Upper lobe of right lung (tissue), 1 donor: Measurements from ENCODE around the gene CPM. TPM values are rescaled to one million over a fixed set of nuclear protein-coding genes. Genes with fewer than 3 reads are reported as not detected.
A peak's percentile ranks its signal among the peaks of the same experiment; 100 is the strongest.

Experiments
- ATAC-seq: fragments of 200-7000 bp; cut with Tn5 transposase; one replicate; pipeline ENCODE4 v1.9.1; 2020; ENCODE audit warnings: mild to moderate bottlenecking, moderate library complexity
- DNase-seq: peaks from one replicate; pipeline ENCODE4 v3.0.0-alpha.2; 2020
- H3K27ac ChIP-seq: fragments of 200-600 bp; one replicate; pipeline ENCODE4 v1.8.0; 2022
- H3K27me3 ChIP-seq: fragments of 200-600 bp; one replicate; pipeline ENCODE4 v1.8.0; 2022; ENCODE audit warnings: mild to moderate bottlenecking
- H3K36me3 ChIP-seq: fragments of 200-600 bp; one replicate; pipeline ENCODE4 v1.8.0; 2022
- H3K4me1 ChIP-seq: fragments of 200-600 bp; one replicate; pipeline ENCODE4 v1.8.0; 2022
- H3K4me3 ChIP-seq: fragments of 200-600 bp; one replicate; pipeline ENCODE4 v1.8.0; 2022; ENCODE audit warnings: mild to moderate bottlenecking
- H3K9me3 ChIP-seq: fragments of 200-600 bp; one replicate; pipeline ENCODE4 v1.8.0; 2022
- CTCF ChIP-seq: fragments of 200-600 bp; IDR thresholded peaks from one replicate; pipeline ENCODE4 v1.8.0; 2022; ENCODE audit warnings: antibody characterized with exemption
- intact Hi-C: fragments of 100-400 bp; cut with DNase I; formaldehyde crosslinking; loops from one replicate; pipeline ENCODE4 v1.11.0; 2022
- total RNA-seq: library from RNA; stranded (reverse); fragmentation: NEBNext Ultra II Directional; extraction: Animal tissue kit (Norgen Biotek cat#: 25700); gene quantifications from one replicate; pipeline ENCODE4 v1.2.1, GENCODE V29; 2021
- donor health status: DM: no; HTN: yes; CAD: no; lungs with severe emphysema.

The CPM gene
- total RNA-seq, 1 donor from 2014 or later, result 165 TPM

GRCh38 chr12:68977335-68977734 lies 44.4 kb upstream of the CPM start:
- H3K27ac ChIP-seq, result no peak overlapping the region
- H3K27me3 ChIP-seq, result no peaks in the 10 kb centered on the region
- intact Hi-C loops, result no loop called here
- no peak for TF ChIP-seq CTCF
- DNase-seq (no peak), ATAC-seq (no peak)
- H3K4me1 ChIP-seq, result peaks cover 12% of the 10 kb centered on the region
- H3K4me3 ChIP-seq, result no peak overlapping the region
- no peaks in the 10 kb centered on the region for H3K36me3 ChIP-seq
- H3K9me3 ChIP-seq, result no peaks in the 10 kb centered on the region

GRCh38 chr12:68976395-68976841 lies 43.4 kb upstream of the CPM start:
- Histone ChIP-seq H3K36me3 (no peaks in the 10 kb centered on the region), H3K9me3 (no peaks in the 10 kb centered on the region), H3K4me1 (peaks cover 12% of the 10 kb centered on the region), H3K4me3 (no peak overlapping the region), H3K27me3 (no peaks in the 10 kb centered on the region), H3K27ac (no peak overlapping the region)
- peak; percentile 22 for ATAC-seq
- intact Hi-C loops, result no loop called here
- DNase-seq, result no peak
- TF ChIP-seq CTCF, result no peak

- Histone ChIP-seq H3K4me1 (peaks cover 12% of the 10 kb centered on the region), H3K27me3 (no peaks in the 10 kb centered on the region), H3K4me3 (no peak overlapping the region), H3K36me3 (no peaks in the 10 kb centered on the region), H3K9me3 (no peaks in the 10 kb centered on the region), H3K27ac (no peak overlapping the region)
- intact Hi-C loops, result no loop called here
- DNase-seq (no peak), ATAC-seq (no peak)
- TF ChIP-seq CTCF, result no peak
Observed at GRCh38 chr12:68975811-68976210, 42.8 kb upstream of the CPM start.

GRCh38 chr12:68972595-68972994 lies 39.6 kb upstream of the CPM start:
- no peak for TF ChIP-seq CTCF
- Histone ChIP-seq H3K4me1 (peaks cover 4% of the 10 kb centered on the region), H3K27ac (no peak overlapping the region), H3K36me3 (no peaks in the 10 kb centered on the region), H3K4me3 (no peak overlapping the region), H3K27me3 (no peaks in the 10 kb centered on the region), H3K9me3 (no peaks in the 10 kb centered on the region)
- ATAC-seq (no peak), DNase-seq (no peak)
- intact Hi-C loops, result no loop called here

- no peak for DNase-seq
- TF ChIP-seq CTCF, result no peak
- ATAC-seq, result peak; percentile 45
Observed at GRCh38 chr12:68971404-68971803, 38.4 kb upstream of the CPM start.

GRCh38 chr12:68970951-68971350 lies 38.0 kb upstream of the CPM start:
- Histone ChIP-seq H3K27me3 (no peaks in the 10 kb centered on the region), H3K9me3 (no peaks in the 10 kb centered on the region), H3K4me3 (no peak overlapping the region), H3K4me1 (peaks cover 4% of the 10 kb centered on the region), H3K36me3 (no peaks in the 10 kb centered on the region), H3K27ac (peak overlapping the region; percentile 47)
- ATAC-seq (peak; percentile 81), DNase-seq (no peak)
- intact Hi-C loops, result no loop called here
- no peak for TF ChIP-seq CTCF

More at GRCh38 chr12:68971404-68971803, 38.4 kb upstream of the CPM start:
- Histone ChIP-seq H3K9me3 (no peaks in the 10 kb centered on the region), H3K36me3 (no peaks in the 10 kb centered on the region), H3K4me1 (peaks cover 4% of the 10 kb centered on the region), H3K27ac (peak overlapping the region; percentile 47), H3K27me3 (no peaks in the 10 kb centered on the region), H3K4me3 (no peak overlapping the region)
- intact Hi-C loops, result no loop called here
